Keratinocyte (primary cell): Measurements from ENCODE around the gene CEP164. TPM values are rescaled to one million over a fixed set of nuclear protein-coding genes. Genes with fewer than 3 reads are reported as not detected.

Experiments
- DNase-seq: peaks from one replicate; pipeline ENCODE4 v3.0.0-alpha.2; 2011; ENCODE audit warnings: low read depth, missing footprints, low spot score
- FAIRE-seq: peaks from 2 replicates; lab custom pipeline; 2011; peaks lifted over from hg19 to GRCh38; lab: Jason Lieb, UNC
- H2AFZ ChIP-seq: 2 replicates; pipeline ENCODE4 v1.6.0; 2012; ENCODE audit warnings: low read length, control low read depth, inconsistent platforms; ENCODE audit not compliant: control insufficient read depth
- H3K27ac ChIP-seq: 2 replicates; pipeline ENCODE4 v1.5.1; 2011; ENCODE audit warnings: low read length; ENCODE audit not compliant: control insufficient read depth, insufficient read depth
- H3K27me3 ChIP-seq: 3 replicates; pipeline ENCODE4 v1.6.0; 2011; ENCODE audit warnings: low read length; ENCODE audit not compliant: control insufficient read depth, insufficient read depth; ENCODE audit errors: extremely low read depth
- H3K36me3 ChIP-seq, 2 experiments: 2 replicates in 1 of 2; 3 replicates in 1 of 2; pipeline ENCODE4 v1.5.1; 2011; ENCODE audit warnings: low read length in 2 of 2, mild to moderate bottlenecking in 1 of 2; ENCODE audit not compliant: control insufficient read depth in 2 of 2, insufficient read depth in 2 of 2; ENCODE audit errors: extremely low read depth in 1 of 2
- H3K4me1 ChIP-seq: 3 replicates; pipeline ENCODE4 v1.5.1; 2011; ENCODE audit warnings: low read length; ENCODE audit not compliant: control insufficient read depth, insufficient read depth; ENCODE audit errors: extremely low read depth
- H3K4me2 ChIP-seq: 3 replicates; pipeline ENCODE4 v1.6.0; 2011; ENCODE audit warnings: low read depth, low read length; ENCODE audit not compliant: control insufficient read depth, insufficient read depth; ENCODE audit errors: extremely low read depth
- H3K4me3 ChIP-seq, 3 experiments: fragments of 200-600 bp in 1 of 3; sonication (generic) in 1 of 3; 2 replicates in 2 of 3; 3 replicates in 1 of 3; pipeline ENCODE4 v1.5.1; 2011 to 2016; ENCODE audit warnings: low read length in 3 of 3, mild to moderate bottlenecking in 3 of 3, control low read depth in 2 of 3, inconsistent platforms in 1 of 3, low read depth in 1 of 3, mixed read lengths in 1 of 3, mixed run types in 1 of 3, moderate library complexity in 1 of 3; ENCODE audit not compliant: control insufficient read depth in 2 of 3, insufficient read depth in 2 of 3; ENCODE audit errors: extremely low read depth in 1 of 3
- H3K79me2 ChIP-seq: 2 replicates; pipeline ENCODE4 v1.6.0; 2012; ENCODE audit warnings: low read length; ENCODE audit not compliant: control insufficient read depth, insufficient read depth
- H3K9ac ChIP-seq: 3 replicates; pipeline ENCODE4 v1.6.0; 2011; ENCODE audit warnings: low read length; ENCODE audit not compliant: control insufficient read depth, insufficient read depth; ENCODE audit errors: extremely low read depth
- H3K9me1 ChIP-seq: 3 replicates; pipeline ENCODE4 v1.6.0; 2011; ENCODE audit warnings: low read length; ENCODE audit not compliant: control insufficient read depth, insufficient read depth; ENCODE audit errors: extremely low read depth
- H3K9me3 ChIP-seq: 2 replicates; pipeline ENCODE4 v1.5.1; 2012; ENCODE audit warnings: low read depth, low read length; ENCODE audit not compliant: control insufficient read depth
- H4K20me1 ChIP-seq: 3 replicates; pipeline ENCODE4 v1.6.0; 2011; ENCODE audit warnings: low read length; ENCODE audit not compliant: control insufficient read depth, insufficient read depth; ENCODE audit errors: extremely low read depth
- CTCF ChIP-seq, 3 experiments: IDR thresholded peaks in 1 of 3; conservative IDR thresholded peaks in 1 of 3; optimal IDR thresholded peaks in 1 of 3; 2 replicates in 2 of 3; 3 replicates in 1 of 3; pipeline versions ENCODE3 to v1.5.1; 2011; ENCODE audit warnings: low read length in 3 of 3, mild to moderate bottlenecking in 3 of 3, moderate library complexity in 2 of 3, control low read depth in 1 of 3, inconsistent platforms in 1 of 3; ENCODE audit not compliant: insufficient read depth in 2 of 3; ENCODE audit errors: extremely low read depth in 1 of 3
- EZH2 ChIP-seq: IDR thresholded peaks from one replicate; pipeline ENCODE4 v1.6.1; 2012; ENCODE audit warnings: inconsistent platforms, mild to moderate bottlenecking, low read length, moderate library complexity
- dilution Hi-C: fragments of 300-500 bp; cut with MboI; formaldehyde crosslinking; loops from one replicate; pipeline ENCODE4 v1.7.0; 2020; ENCODE audit warnings: low sequenced_read_pairs; ENCODE audit not compliant: extremely low pct_ligation_motif_present
- polyA plus RNA-seq, 5 experiments: library from polyadenylated mRNA; depleted of rRNA in 3 of 5; stranded (reverse) in 3 of 5; stranded (forward) in 1 of 5; unstranded in 1 of 5; fragments of >200 nt; gene quantifications; 1 replicate in 1 of 5; 2 replicates in 3 of 5; 3 replicates in 1 of 5; pipeline versions ENCODE4 v1.2.1 to v1.2.3, GENCODE V29; 2011 to 2012; ENCODE audit warnings: missing spikeins in 2 of 5, low read depth in 1 of 5, low replicate concordance in 1 of 5

CEP164 gene
- polyA plus RNA-seq, 1 donor (not counting 4 experiments of a cell fraction or from before 2014, with no cell fraction given), result 15.1 TPM

DNA sequence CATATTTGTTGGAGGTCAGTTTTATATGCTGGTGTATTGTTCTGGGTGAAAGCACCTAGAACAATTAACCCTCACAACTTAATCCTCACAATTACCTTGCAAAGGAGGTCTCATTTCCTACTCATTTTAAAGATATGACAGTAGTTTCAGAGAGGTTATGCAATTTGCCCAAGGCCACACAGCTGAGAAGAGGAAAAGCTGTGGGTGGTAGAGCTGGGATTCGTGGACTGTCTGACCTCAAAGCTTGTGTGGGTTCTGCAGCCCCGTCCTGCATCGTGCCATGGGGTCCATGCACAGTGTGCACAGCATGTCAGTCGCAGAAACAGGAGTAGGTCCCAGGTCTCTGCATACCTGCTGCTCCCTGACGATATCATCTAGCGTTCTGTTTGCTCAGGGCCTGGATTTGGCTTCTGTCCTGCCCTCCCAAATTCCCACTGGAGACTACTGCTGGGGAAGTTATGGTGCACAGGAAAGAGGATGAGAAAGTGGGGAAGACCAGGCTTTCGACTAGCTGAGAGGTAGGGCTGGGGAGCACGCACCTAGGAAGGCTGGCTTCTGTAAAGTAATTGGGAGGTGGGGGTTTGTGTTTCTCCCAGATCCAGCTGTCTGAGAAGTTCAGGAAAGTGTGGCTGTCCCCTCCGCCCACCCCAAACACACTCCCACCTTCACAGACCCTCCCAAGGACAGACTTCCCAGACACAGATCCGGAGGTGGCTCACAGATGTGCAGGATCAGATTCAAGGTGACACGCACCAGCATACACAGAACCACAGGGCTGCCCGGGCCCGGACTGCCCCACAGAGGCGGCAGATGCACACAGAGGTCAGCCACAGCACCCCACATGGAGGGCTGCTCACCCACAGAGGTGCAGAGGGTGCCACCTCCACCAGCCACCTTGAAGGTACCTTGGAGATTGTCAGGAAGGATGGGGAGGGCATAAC is 13.6 kb upstream of the CEP164 start:
- Histone ChIP-seq H3K27me3 (no peaks in the 10 kb centered on the region), H4K20me1 (no peaks in the 10 kb centered on the region), H3K4me2 (no peak overlapping the region), H3K79me2 (no peaks in the 10 kb centered on the region), H3K27ac (no peak overlapping the region), H3K4me3 (no peak overlapping the region), H3K36me3 (no peaks in the 10 kb centered on the region), H2AFZ (no peak overlapping the region), H3K9me3 (no peaks in the 10 kb centered on the region), H3K9me1 (no peaks in the 10 kb centered on the region), H3K4me1 (peaks cover 11% of the 10 kb centered on the region), H3K9ac (no peak overlapping the region)
- FAIRE-seq, result no peak
- DNase-seq, result no peak
- dilution Hi-C loops, result no loop called here
- TF ChIP-seq CTCF (optimal IDR thresholded peaks at IDR 0.05 in 1 of 3, IDR thresholded peaks at IDR 0.05 in 1 of 3, conservative IDR thresholded peaks at IDR 0.05 in 1 of 3; ENCODE audit: extremely low read depth in 1 of 3, insufficient read depth in 2 of 3, low read length in 3 of 3) (no peak), EZH2 (no peak)

GRCh38 chr11:117314840-117315239 is 12.8 kb upstream of the CEP164 start:
- Histone ChIP-seq H3K4me3 (peak overlapping the region in 2 of 3 experiments; percentile 25 to 70), H3K27me3 (no peaks in the 10 kb centered on the region), H3K4me1 (peaks cover 11% of the 10 kb centered on the region), H2AFZ (no peak overlapping the region), H3K9ac (peak overlapping the region; percentile 70), H3K9me1 (no peaks in the 10 kb centered on the region), H3K79me2 (no peaks in the 10 kb centered on the region), H3K4me2 (peak overlapping the region; percentile 90), H3K36me3 (no peaks in the 10 kb centered on the region), H3K27ac (no peak overlapping the region), H4K20me1 (no peaks in the 10 kb centered on the region), H3K9me3 (no peaks in the 10 kb centered on the region)
- FAIRE-seq (no peak), DNase-seq (no peak)
- dilution Hi-C loops, result no loop called here
- TF ChIP-seq CTCF (optimal IDR thresholded peaks at IDR 0.05 in 1 of 3, IDR thresholded peaks at IDR 0.05 in 1 of 3, conservative IDR thresholded peaks at IDR 0.05 in 1 of 3; ENCODE audit: extremely low read depth in 1 of 3, insufficient read depth in 2 of 3, low read length in 3 of 3) (no peak), EZH2 (no peak)
